ENCODE data around the gene PTPN1.

- TF ChIP-seq, protein P1, sequence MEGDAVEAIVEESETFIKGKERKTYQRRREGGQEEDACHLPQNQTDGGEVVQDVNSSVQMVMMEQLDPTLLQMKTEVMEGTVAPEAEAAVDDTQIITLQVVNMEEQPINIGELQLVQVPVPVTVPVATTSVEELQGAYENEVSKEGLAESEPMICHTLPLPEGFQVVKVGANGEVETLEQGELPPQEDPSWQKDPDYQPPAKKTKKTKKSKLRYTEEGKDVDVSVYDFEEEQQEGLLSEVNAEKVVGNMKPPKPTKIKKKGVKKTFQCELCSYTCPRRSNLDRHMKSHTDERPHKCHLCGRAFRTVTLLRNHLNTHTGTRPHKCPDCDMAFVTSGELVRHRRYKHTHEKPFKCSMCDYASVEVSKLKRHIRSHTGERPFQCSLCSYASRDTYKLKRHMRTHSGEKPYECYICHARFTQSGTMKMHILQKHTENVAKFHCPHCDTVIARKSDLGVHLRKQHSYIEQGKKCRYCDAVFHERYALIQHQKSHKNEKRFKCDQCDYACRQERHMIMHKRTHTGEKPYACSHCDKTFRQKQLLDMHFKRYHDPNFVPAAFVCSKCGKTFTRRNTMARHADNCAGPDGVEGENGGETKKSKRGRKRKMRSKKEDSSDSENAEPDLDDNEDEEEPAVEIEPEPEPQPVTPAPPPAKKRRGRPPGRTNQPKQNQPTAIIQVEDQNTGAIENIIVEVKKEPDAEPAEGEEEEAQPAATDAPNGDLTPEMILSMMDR (IDR thresholded peaks at IDR 0.05; ENCODE audit: low read depth, low read length, missing input control), result no peak
- no peak for TF ChIP-seq RXRA (IDR thresholded peaks at IDR 0.05)
- TF ChIP-seq, protein P2, sequence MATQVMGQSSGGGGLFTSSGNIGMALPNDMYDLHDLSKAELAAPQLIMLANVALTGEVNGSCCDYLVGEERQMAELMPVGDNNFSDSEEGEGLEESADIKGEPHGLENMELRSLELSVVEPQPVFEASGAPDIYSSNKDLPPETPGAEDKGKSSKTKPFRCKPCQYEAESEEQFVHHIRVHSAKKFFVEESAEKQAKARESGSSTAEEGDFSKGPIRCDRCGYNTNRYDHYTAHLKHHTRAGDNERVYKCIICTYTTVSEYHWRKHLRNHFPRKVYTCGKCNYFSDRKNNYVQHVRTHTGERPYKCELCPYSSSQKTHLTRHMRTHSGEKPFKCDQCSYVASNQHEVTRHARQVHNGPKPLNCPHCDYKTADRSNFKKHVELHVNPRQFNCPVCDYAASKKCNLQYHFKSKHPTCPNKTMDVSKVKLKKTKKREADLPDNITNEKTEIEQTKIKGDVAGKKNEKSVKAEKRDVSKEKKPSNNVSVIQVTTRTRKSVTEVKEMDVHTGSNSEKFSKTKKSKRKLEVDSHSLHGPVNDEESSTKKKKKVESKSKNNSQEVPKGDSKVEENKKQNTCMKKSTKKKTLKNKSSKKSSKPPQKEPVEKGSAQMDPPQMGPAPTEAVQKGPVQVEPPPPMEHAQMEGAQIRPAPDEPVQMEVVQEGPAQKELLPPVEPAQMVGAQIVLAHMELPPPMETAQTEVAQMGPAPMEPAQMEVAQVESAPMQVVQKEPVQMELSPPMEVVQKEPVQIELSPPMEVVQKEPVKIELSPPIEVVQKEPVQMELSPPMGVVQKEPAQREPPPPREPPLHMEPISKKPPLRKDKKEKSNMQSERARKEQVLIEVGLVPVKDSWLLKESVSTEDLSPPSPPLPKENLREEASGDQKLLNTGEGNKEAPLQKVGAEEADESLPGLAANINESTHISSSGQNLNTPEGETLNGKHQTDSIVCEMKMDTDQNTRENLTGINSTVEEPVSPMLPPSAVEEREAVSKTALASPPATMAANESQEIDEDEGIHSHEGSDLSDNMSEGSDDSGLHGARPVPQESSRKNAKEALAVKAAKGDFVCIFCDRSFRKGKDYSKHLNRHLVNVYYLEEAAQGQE (IDR thresholded peaks at IDR 0.05), result no peak
- no peak for TF ChIP-seq NR2F2 (IDR thresholded peaks at IDR 0.05)
- TF ChIP-seq JUND (IDR thresholded peaks at IDR 0.05), result no peak
- TF ChIP-seq TAF1 (conservative IDR thresholded peaks at IDR 0.05), result no peak
- TF ChIP-seq, protein P3, sequence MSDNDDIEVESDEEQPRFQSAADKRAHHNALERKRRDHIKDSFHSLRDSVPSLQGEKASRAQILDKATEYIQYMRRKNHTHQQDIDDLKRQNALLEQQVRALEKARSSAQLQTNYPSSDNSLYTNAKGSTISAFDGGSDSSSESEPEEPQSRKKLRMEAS (IDR thresholded peaks at IDR 0.05), result no peak
- TF ChIP-seq FOXA1 (IDR thresholded peaks at IDR 0.05), result no peak
- TF ChIP-seq, protein P4, sequence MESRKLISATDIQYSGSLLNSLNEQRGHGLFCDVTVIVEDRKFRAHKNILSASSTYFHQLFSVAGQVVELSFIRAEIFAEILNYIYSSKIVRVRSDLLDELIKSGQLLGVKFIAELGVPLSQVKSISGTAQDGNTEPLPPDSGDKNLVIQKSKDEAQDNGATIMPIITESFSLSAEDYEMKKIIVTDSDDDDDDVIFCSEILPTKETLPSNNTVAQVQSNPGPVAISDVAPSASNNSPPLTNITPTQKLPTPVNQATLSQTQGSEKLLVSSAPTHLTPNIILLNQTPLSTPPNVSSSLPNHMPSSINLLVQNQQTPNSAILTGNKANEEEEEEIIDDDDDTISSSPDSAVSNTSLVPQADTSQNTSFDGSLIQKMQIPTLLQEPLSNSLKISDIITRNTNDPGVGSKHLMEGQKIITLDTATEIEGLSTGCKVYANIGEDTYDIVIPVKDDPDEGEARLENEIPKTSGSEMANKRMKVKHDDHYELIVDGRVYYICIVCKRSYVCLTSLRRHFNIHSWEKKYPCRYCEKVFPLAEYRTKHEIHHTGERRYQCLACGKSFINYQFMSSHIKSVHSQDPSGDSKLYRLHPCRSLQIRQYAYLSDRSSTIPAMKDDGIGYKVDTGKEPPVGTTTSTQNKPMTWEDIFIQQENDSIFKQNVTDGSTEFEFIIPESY (IDR thresholded peaks at IDR 0.05), result no peak
- TF ChIP-seq RAD21 (IDR thresholded peaks at IDR 0.05), result no peak
- no peak for TF ChIP-seq YY1 (IDR thresholded peaks at IDR 0.05)
- no peak for TF ChIP-seq ATF3 (IDR thresholded peaks at IDR 0.05)
- TF ChIP-seq EGR1 (IDR thresholded peaks at IDR 0.05; ENCODE audit: low read depth in 2 of 2), result no peak
- TF ChIP-seq GABPA (IDR thresholded peaks at IDR 0.05 in 1 of 2, conservative IDR thresholded peaks at IDR 0.05 in 1 of 2), result no peak
Observed at GRCh38 chr20:50634191-50634590, 124.0 kb downstream of the PTPN1 start.
